K562 (cell line): ENCODE data around the gene COL5A1. TPM values are rescaled to one million over a fixed set of nuclear protein-coding genes. Genes with fewer than 3 reads are reported as not detected.

ENCODE experiments used
- ATAC-seq: fragments of 200-7000 bp; cut with Tn5 transposase; 3 replicates; pipeline ENCODE4 v1.9.1; 2020; ENCODE audit warnings: moderate library complexity
- BruUV-seq: library from RNA; stranded (reverse); fragments of 400-500 nt; replicated peaks from 2 replicates; lab custom pipeline; 2021; lab: Mats Ljungman, UMichigan
- CTCF ChIA-PET: fragments of 300-600 bp; formaldehyde crosslinking; extraction: SDS; loops from one replicate; lab custom pipeline; 2021; ENCODE audit warnings: low intra/inter-chr PET ratio; lab: Yijun Ruan, JAX
- POLR2A ChIA-PET: fragments of 300-600, 350-650 bp; sonication (Branson Sonifier 250); formaldehyde crosslinking; extraction: SDS; loops from one replicate; lab custom pipeline; 2021; ENCODE audit warnings: antibody characterized with exemption, inconsistent platforms; lab: Yijun Ruan, JAX
- DNase-seq, 4 experiments: peaks; one replicate each; pipeline versions ENCODE4 v3.0.0 to v3.0.0-alpha.2; 2011 to 2018; ENCODE audit warnings: low spot score in 3 of 4, mixed read lengths in 3 of 4; ENCODE audit errors: extremely low read depth in 1 of 4
- FAIRE-seq: peaks from 2 replicates; lab custom pipeline; 2011; peaks lifted over from hg19 to GRCh38; lab: Jason Lieb, UNC
- H2AFZ ChIP-seq: 2 replicates; pipeline ENCODE4 v1.6.0; 2011; ENCODE audit warnings: low read depth, low read length, control low read depth, inconsistent platforms
- H3K27ac ChIP-seq: fragments of 200-600 bp; 3 replicates; pipeline ENCODE4 v1.8.0; 2011; ENCODE audit warnings: low read depth, mild to moderate bottlenecking, control low read depth, inconsistent platforms, low read length, moderate library complexity, mixed read lengths; ENCODE audit errors: extremely low read depth
- H3K27me3 ChIP-seq, 2 experiments: fragments of 300-600 bp in 1 of 2; 2 replicates in 1 of 2; 3 replicates in 1 of 2; pipeline versions ENCODE4 v1.6.0 to v1.8.0; 2011; ENCODE audit warnings: inconsistent platforms in 2 of 2, low read length in 2 of 2, mild to moderate bottlenecking in 1 of 2, mixed read lengths in 1 of 2, moderate library complexity in 1 of 2; ENCODE audit not compliant: control insufficient read depth in 2 of 2, insufficient read depth in 2 of 2
- H3K36me3 ChIP-seq: fragments of 300-600 bp; 3 replicates; pipeline ENCODE4 v1.8.0; 2011; ENCODE audit warnings: mild to moderate bottlenecking, low read length, inconsistent platforms; ENCODE audit not compliant: control insufficient read depth, insufficient read depth
- H3K4me1 ChIP-seq, 2 experiments: fragments of 200-600 bp in 1 of 2; replicated peaks in 1 of 2; 2 replicates in 1 of 2; 3 replicates in 1 of 2; pipeline versions ENCODE4 v1.5.1 to v1.8.0; 2011; ENCODE audit warnings: inconsistent platforms in 2 of 2, low read length in 2 of 2, mild to moderate bottlenecking in 1 of 2, mixed read lengths in 1 of 2, moderate library complexity in 1 of 2; ENCODE audit not compliant: control insufficient read depth in 2 of 2, insufficient read depth in 2 of 2
- H3K4me2 ChIP-seq: 2 replicates; pipeline ENCODE4 v1.6.1; 2011; ENCODE audit warnings: low read length, control low read depth, inconsistent platforms, mixed read lengths; ENCODE audit not compliant: insufficient read depth
- H3K4me3 ChIP-seq: fragments of 200-600 bp; sonication (generic), shearing (Covaris generic); 2 replicates; pipeline ENCODE4 v1.5.1; 2016; ENCODE audit warnings: control low read depth, inconsistent platforms
- H3K79me2 ChIP-seq: fragments of 200-600 bp; 3 replicates; pipeline ENCODE4 v1.8.0; 2011; ENCODE audit warnings: low read length, inconsistent platforms; ENCODE audit not compliant: control insufficient read depth, insufficient read depth
- H3K9ac ChIP-seq, 2 experiments: 2 replicates each; pipeline versions ENCODE4 v1.6.0 to v1.6.1; 2011; ENCODE audit warnings: low read depth in 2 of 2, low read length in 2 of 2, control low read depth in 1 of 2, inconsistent platforms in 1 of 2, mild to moderate bottlenecking in 1 of 2, mixed read lengths in 1 of 2; ENCODE audit not compliant: insufficient read depth in 1 of 2
- H3K9me1 ChIP-seq: one replicate; pipeline ENCODE4 v1.6.0; 2011; ENCODE audit warnings: inconsistent platforms, mild to moderate bottlenecking, low read length, moderate library complexity; ENCODE audit not compliant: control insufficient read depth, insufficient read depth
- H3K9me3 ChIP-seq: replicated peaks from 2 replicates; pipeline ENCODE4 v1.5.1; 2011; ENCODE audit warnings: low read depth, low read length, inconsistent platforms; ENCODE audit not compliant: control insufficient read depth, insufficient read depth
- H4K20me1 ChIP-seq: replicated peaks from 2 replicates; pipeline ENCODE4 v1.6.1; 2011; ENCODE audit warnings: low read length, inconsistent platforms, mixed read lengths; ENCODE audit not compliant: control insufficient read depth, insufficient read depth
- ARID4B ChIP-seq: sonication (generic); formaldehyde crosslinking; IDR thresholded peaks from 2 replicates; pipeline ENCODE4 v1.8.0; 2022; ENCODE audit warnings: mild to moderate bottlenecking, missing genetic modification reagents
- CREB1 ChIP-seq, 2 experiments: sonication (generic) in 1 of 2; formaldehyde crosslinking in 1 of 2; IDR thresholded peaks; 2 replicates each; pipeline versions ENCODE4 v1.6.1 to v1.8.0; 2012 to 2022; ENCODE audit warnings: inconsistent platforms in 1 of 2, mild to moderate bottlenecking in 1 of 2, missing genetic modification reagents in 1 of 2, moderate library complexity in 1 of 2
- ELF4 ChIP-seq: fragments of 450-650 bp; formaldehyde crosslinking; IDR thresholded peaks from 2 replicates; pipeline ENCODE4 v1.4.0; 2022; ENCODE audit warnings: missing genetic modification characterization
- EP400 ChIP-seq: fragments of 450-650 bp; IDR thresholded peaks from 2 replicates; pipeline ENCODE4 v1.6.1; 2017; ENCODE audit warnings: antibody characterized with exemption, mild to moderate bottlenecking, moderate library complexity
- MXI1 ChIP-seq: IDR thresholded peaks from 2 replicates; pipeline ENCODE4 v1.6.1; 2011; ENCODE audit warnings: low read depth, mild to moderate bottlenecking, improper control_type of control experiment, low read length
- NFRKB ChIP-seq: fragments of 450-650 bp; IDR thresholded peaks from 2 replicates; pipeline ENCODE4 v1.6.1; 2016; ENCODE audit warnings: low read depth
- NR2C2 ChIP-seq, 2 experiments: fragments of 200-800 bp in 1 of 2; sonication (Bioruptor generic) in 1 of 2; sonication (generic) in 1 of 2; formaldehyde crosslinking in 1 of 2; IDR thresholded peaks; 2 replicates each; pipeline versions ENCODE4 v1.6.1 to v1.8.0; 2016 to 2022; ENCODE audit warnings: mild to moderate bottlenecking in 1 of 2, missing compliant biosample characterization in 1 of 2, missing genetic modification characterization in 1 of 2, missing genetic modification reagents in 1 of 2
- PHB ChIP-seq: fragments of 250-450 bp; sonication (Bioruptor Pico); IDR thresholded peaks from 2 replicates; pipeline ENCODE4 v1.5.0; 2021
- POLR3A ChIP-seq: IDR thresholded peaks from 2 replicates; pipeline ENCODE4 v1.6.1; 2011; ENCODE audit warnings: borderline replicate concordance, mild to moderate bottlenecking, moderate library complexity; ENCODE audit not compliant: insufficient read length, insufficient read depth; ENCODE audit errors: extremely low read depth
- SNIP1 ChIP-seq: fragments of 450-650 bp; IDR thresholded peaks from 2 replicates; pipeline ENCODE4 v1.7.1; 2017; ENCODE audit warnings: low read depth, mild to moderate bottlenecking
- ZKSCAN1 ChIP-seq: fragments of 150-350 bp; IDR thresholded peaks from 2 replicates; pipeline ENCODE4 v1.6.1; 2016; ENCODE audit warnings: low read depth, low read length
- ZNF280A ChIP-seq: fragments of 450-650 bp; IDR thresholded peaks from 2 replicates; pipeline ENCODE4 v1.6.1; 2018; ENCODE audit warnings: mild to moderate bottlenecking, low read depth; ENCODE audit not compliant: partially characterized antibody
- ZZZ3 ChIP-seq: fragments of 450-650 bp; IDR thresholded peaks from 2 replicates; pipeline ENCODE4 v1.6.1; 2016; ENCODE audit warnings: antibody characterized with exemption, mild to moderate bottlenecking, moderate library complexity
- WGBS: fragments of 100-300 bp; shearing (Covaris generic); methylation state at CpG from one replicate; pipeline ENCODE4 v1.1.6; 2016; ENCODE audit warnings: low coverage, mixed read lengths; ENCODE audit not compliant: insufficient coverage; ENCODE audit errors: missing lambda C conversion rate; 5-methylcytosine and 5-hydroxymethylcytosine counted together
- in situ Hi-C: fragments of 300-500 bp; cut with MboI; formaldehyde crosslinking; loops from 4 replicates; pipeline ENCODE4 v1.15.0; 2018; ENCODE audit warnings: inconsistent platforms, mixed read lengths
- intact Hi-C: fragments of 100-400 bp; cut with micrococcal nuclease; formaldehyde crosslinking; loops from 2 replicates; pipeline ENCODE4 v1.14.2; 2022
- polyA plus RNA-seq, 8 experiments: library from polyadenylated mRNA; depleted of rRNA in 4 of 8; stranded (reverse) in 5 of 8; unstranded in 3 of 8; fragments of >200 nt; fragmentation: Nextera tagmentation in 2 of 8; fragmentation: Illumina TruSeq in 1 of 8; extraction: Ambion mirVana in 2 of 8; extraction: Trizol in 1 of 8; gene quantifications; 2 replicates each; pipeline versions ENCODE4 v1.2.1 to v1.2.3, GENCODE V29; 2011 to 2014; ENCODE audit warnings: inconsistent platforms in 1 of 8, missing spikeins in 1 of 8
- total RNA-seq, 7 experiments: library from RNA; depleted of rRNA in 6 of 7; stranded (reverse); fragments of >200 nt in 6 of 7; fragmentation: Illumina TruSeq in 2 of 7; extraction: Trizol in 2 of 7; gene quantifications; 2 replicates each; pipeline versions ENCODE4 v1.2.1 to v1.2.3, GENCODE V29; 2011 to 2021; ENCODE audit warnings: low replicate concordance in 1 of 7
- TF ChIP-seq, protein P1 (sequence below), 2 experiments: fragments of 150-350 bp in 1 of 2; IDR thresholded peaks; 2 replicates each; pipeline ENCODE4 v1.6.1; 2012 to 2016; ENCODE audit warnings: low read depth in 2 of 2, low read length in 2 of 2, mild to moderate bottlenecking in 1 of 2, moderate library complexity in 1 of 2

Gene COL5A1
- total and polyA plus RNA-seq, 9 of the 15 experiments (the other 6 are each of a cell fraction or from before 2014, with no cell fraction given): under 0.01 to 0.13 (median 0.04) TPM; not detected in 6

DNA sequence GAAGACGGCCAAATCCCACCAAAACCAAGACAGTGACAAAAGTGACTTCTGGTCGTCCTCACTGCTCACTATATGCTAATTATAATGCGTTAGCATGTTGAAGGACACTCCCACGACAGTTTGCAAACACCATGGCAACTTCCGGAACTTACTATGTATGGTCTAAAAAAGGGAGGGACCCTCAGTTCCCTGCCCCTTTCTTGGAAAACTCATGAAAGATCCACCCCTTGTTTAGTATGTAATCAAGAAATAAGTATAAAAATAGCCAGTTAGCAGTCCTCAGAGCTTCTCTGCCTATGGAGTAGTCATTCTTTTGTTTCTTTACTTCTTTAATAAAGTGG is 248.5 kb downstream of the COL5A1 start:
- POLR2A ChIA-PET: no interaction called here
- H3K9ac ChIP-seq: no peak overlapping the region
- no TSS peak for BruUV-seq
- H3K79me2 ChIP-seq: no peaks in the 10 kb centered on the region
- no peak for FAIRE-seq
- H3K9me1 ChIP-seq: no peaks in the 10 kb centered on the region
- 0% methylated on average over 5 of the region's 5 CpGs for WGBS
- ATAC-seq: no peak
- H4K20me1 ChIP-seq: 0 out of 2 replicates have a peak, but pooled peaks cover 3% of the 10 kb centered on the region
- H3K4me1 ChIP-seq: no peaks in the 10 kb centered on the region
- no peak overlapping the region for H3K27ac ChIP-seq
- peaks cover 18 to 38% of the 10 kb centered on the region in 2 experiments for H3K27me3 ChIP-seq
- H3K36me3 ChIP-seq: no peaks in the 10 kb centered on the region
- no peaks in the 10 kb centered on the region for H3K9me3 ChIP-seq
- DNase-seq: no peak
- CTCF ChIA-PET: no interaction called here
- H3K4me3 ChIP-seq: no peak overlapping the region
- H2AFZ ChIP-seq: no peak overlapping the region
- H3K4me2 ChIP-seq: no peak overlapping the region
- in situ Hi-C loops (no loop called here), intact Hi-C loops (no loop called here)
- TF ChIP-seq SNIP1: no peak
- no peak for TF ChIP-seq EP400
- no peak for TF ChIP-seq ZZZ3
- TF ChIP-seq ARID4B: no peak
- TF ChIP-seq NFRKB: no peak
- TF ChIP-seq MXI1: no peak
- TF ChIP-seq POLR3A: no peak
- TF ChIP-seq ELF4 (CRISPR knock-in tag): no peak
- TF ChIP-seq, protein P1, sequence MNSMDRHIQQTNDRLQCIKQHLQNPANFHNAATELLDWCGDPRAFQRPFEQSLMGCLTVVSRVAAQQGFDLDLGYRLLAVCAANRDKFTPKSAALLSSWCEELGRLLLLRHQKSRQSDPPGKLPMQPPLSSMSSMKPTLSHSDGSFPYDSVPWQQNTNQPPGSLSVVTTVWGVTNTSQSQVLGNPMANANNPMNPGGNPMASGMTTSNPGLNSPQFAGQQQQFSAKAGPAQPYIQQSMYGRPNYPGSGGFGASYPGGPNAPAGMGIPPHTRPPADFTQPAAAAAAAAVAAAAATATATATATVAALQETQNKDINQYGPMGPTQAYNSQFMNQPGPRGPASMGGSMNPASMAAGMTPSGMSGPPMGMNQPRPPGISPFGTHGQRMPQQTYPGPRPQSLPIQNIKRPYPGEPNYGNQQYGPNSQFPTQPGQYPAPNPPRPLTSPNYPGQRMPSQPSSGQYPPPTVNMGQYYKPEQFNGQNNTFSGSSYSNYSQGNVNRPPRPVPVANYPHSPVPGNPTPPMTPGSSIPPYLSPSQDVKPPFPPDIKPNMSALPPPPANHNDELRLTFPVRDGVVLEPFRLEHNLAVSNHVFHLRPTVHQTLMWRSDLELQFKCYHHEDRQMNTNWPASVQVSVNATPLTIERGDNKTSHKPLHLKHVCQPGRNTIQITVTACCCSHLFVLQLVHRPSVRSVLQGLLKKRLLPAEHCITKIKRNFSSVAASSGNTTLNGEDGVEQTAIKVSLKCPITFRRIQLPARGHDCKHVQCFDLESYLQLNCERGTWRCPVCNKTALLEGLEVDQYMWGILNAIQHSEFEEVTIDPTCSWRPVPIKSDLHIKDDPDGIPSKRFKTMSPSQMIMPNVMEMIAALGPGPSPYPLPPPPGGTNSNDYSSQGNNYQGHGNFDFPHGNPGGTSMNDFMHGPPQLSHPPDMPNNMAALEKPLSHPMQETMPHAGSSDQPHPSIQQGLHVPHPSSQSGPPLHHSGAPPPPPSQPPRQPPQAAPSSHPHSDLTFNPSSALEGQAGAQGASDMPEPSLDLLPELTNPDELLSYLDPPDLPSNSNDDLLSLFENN (IDR thresholded peaks at IDR 0.05; ENCODE audit: low read depth in 2 of 2, low read length in 2 of 2): no peak
- TF ChIP-seq PHB: no peak
- no peak for TF ChIP-seq CREB1 (IDR thresholded peaks at IDR 0.05)
- TF ChIP-seq CREB1 (CRISPR knock-in tag; IDR thresholded peaks at IDR 0.05): no peak
- no peak for TF ChIP-seq NR2C2 (CRISPR knock-in tag; IDR thresholded peaks at IDR 0.05)
- TF ChIP-seq NR2C2 (tag; IDR thresholded peaks at IDR 0.05): no peak
- TF ChIP-seq ZKSCAN1: no peak
- TF ChIP-seq ZNF280A: no peak
